ENCODE measurements around the gene DMC1. TPM values are rescaled to one million over a fixed set of nuclear protein-coding genes. Genes with fewer than 3 reads are reported as not detected.
A peak's percentile ranks its signal among the peaks of the same experiment; 100 is the strongest.

Gene DMC1
- total RNA-seq, 1 donor = 2.2 TPM

DNA sequence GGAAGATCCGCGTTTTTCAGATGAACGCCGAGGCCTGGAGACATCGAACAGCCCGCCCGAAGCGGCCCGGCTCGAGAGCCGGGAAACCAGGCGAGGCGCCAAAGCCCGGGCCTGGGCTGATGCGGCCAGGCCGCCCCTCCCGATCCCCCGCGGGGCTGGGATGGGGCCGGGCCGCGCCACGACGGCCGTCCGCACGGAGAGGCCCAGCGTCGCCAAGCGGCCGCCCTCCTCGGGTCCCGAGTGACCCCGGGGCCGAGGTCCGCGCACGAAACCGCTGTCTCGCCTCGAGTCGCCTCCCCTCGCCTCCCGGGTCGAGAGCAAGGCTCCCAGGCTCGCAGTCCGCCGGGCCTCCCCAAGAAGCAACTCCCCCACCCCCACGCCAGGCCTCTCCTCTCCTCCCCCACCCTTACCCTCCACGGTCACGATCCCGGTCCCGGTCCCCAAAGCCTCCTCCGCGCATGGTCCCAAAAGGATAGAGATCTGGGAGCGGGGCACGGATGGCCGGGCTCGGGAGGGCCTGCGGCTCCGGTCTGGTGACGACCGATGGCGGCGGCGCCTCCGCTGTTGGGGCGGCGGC lies 64.4 kb downstream of the DMC1 start:
- DNase-seq (ENCODE audit: low read depth in 2 of 3, low spot score in 2 of 3) = peak in 2 of 3 donors; percentile 41 to 50

DNA sequence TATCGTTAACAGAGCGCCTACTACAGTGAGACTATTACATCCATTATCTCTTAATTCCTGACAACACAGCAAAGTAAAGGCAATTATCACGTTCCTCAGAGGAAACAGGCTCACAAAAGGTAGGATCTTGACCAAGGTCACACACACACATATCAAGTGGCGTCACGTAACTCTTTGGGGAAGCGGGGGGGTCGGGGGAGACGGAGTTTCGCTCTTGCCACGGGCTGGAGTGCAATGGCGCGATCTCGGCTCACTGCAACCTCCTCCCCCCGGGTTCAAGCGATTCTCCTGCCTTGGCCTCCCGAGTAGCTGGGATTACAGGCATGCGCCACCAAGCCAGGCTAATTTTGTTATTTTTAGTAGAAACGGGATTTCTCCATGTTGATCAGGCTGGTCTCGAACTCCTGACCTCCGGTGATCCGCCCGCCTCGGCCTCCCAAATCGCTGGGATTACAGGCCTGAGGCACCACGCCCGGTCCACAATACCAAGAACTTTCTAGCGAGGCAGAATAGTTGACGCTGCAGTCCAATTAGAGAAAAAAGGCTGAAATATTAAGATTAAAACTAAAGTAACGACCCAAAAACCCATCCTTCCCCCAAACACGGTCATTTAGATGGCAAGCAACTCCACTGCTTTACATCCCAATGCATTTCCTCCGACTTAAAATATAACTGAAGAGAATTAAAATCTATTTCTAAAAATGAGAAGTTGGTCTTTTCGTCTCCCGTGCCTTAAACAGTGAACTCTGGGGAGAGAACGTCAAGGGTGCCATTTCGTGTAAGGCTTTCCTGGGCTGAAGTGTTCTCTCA lies 65.0 kb downstream of the DMC1 start:
- DNase-seq (ENCODE audit: low read depth in 2 of 3, low spot score in 2 of 3) = peak; percentile 24 to 64 (median 50)

DNA sequence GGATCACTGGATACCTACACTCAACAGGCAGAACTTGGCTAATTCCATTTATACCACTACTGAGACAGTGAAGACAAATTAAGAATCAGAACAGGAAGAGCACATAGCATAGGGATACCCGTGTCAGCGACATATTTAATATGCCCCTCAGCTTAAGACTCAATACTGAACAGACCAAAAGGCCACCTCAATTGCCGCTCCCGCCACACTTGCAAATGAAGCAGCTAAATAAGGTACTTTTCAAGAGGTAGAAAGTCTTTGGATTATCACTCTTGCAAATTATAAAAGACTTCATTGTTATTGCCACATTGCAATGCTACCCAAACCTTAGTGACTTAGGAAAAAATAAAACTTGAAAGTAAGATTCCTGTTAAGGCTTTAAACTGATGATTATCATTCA lies 67.0 kb downstream of the DMC1 start:
- DNase-seq (ENCODE audit: low read depth in 2 of 3, low spot score in 2 of 3) = no peak

DNA sequence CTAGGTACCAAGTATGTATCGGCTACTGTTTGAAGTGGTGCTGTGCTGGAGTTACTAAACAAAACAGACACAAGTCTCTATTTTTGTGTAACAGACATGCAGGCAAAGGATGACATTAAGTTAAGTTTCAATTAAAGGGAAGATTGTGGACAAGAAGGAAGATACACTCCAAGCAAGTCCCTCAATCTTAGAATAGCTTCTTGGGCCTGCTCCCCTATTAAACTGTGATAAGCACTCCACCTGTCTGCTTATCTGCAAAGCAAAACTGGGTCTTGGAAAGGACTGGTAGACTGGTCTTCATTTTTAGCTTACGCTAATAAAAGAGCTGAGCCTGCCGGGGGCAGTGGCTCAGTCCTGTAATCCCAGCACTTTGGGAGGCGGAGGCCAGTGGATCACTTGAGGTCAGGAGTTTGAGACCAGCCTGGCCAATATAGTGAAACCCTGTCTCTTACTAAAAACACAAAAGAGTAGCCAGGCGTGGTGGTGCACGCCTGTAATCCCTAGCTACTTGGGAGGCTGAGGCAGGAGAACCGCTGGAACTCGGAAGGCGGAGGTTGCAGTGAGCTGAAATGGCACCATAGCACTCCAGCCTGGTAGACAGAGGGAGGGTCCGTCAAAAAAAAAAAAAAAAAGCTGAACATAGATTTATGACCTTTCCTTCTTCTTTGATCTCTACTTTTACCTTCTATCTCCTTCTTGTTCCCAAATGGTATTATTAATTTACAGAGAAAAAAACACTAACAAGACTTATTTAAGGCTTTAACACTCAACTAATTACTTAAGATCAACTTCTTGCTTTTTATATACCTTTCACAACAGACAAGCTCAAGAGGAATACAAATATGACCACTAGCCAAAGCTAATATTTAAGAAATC lies 67.9 kb downstream of the DMC1 start:
- DNase-seq (ENCODE audit: low read depth in 2 of 3, low spot score in 2 of 3) = no peak

DNA sequence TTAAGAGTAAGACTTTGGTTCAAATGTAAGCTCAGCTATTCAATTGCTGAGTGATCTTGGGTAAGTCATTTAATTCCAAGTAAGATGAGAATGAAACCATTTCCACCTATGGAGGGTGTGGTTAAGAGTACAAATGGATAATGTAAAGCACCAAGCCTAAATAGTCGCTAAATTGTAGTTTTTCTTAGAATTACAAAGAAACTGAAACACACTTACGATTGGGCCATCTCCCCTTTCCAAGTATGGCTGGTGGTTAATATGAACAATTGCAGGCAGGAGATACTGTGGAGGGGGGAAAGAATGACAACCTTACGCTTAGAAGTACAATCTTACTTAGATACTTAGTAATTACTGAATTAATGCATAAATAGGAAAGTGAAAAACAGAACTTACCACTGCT lies 72.1 kb downstream of the DMC1 start:
- DNase-seq (ENCODE audit: low read depth in 2 of 3, low spot score in 2 of 3) = no peak

DNA sequence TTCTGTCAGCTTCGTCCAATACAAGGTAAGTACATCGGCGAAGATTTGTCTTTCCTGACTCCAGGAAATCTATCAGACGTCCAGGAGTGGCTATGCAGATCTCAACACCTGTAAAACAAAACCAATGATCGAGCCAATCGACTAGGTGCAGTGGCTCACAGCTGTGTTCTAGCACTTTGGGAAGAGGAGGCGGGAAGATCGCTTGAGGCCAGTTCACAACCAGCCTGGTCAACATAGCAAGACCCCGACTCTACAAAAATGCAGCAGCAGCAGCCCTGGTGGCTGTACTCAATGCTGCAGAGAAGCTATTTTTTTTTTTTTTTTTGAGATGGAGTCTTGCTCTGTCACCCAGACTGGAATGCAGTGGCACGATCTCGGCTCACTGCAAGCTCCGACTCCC lies 75.0 kb downstream of the DMC1 start:
- DNase-seq (ENCODE audit: low read depth in 2 of 3, low spot score in 2 of 3) = no peak

DNA sequence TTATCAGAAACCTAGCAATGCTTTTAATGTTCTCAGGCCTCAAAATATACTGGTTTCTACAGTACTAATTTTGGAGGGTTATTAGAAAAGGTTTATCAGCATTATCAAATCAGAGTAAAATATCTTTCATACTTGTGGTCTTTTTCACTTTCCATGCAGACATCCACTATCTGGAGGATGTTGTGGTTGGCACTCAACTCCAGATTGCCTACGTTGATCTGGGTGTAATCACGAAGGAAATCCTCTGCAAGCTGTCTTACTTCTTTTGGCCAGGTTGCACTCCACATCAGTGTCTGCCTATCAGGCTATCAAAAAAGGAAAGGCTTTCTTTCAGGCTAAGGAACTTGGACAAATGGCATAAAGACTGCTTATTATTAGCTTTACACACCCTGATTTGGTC lies 75.5 kb downstream of the DMC1 start:
- peak in 1 of 3 donors; percentile 28 for DNase-seq (ENCODE audit: low read depth in 2 of 3, low spot score in 2 of 3)

DNA sequence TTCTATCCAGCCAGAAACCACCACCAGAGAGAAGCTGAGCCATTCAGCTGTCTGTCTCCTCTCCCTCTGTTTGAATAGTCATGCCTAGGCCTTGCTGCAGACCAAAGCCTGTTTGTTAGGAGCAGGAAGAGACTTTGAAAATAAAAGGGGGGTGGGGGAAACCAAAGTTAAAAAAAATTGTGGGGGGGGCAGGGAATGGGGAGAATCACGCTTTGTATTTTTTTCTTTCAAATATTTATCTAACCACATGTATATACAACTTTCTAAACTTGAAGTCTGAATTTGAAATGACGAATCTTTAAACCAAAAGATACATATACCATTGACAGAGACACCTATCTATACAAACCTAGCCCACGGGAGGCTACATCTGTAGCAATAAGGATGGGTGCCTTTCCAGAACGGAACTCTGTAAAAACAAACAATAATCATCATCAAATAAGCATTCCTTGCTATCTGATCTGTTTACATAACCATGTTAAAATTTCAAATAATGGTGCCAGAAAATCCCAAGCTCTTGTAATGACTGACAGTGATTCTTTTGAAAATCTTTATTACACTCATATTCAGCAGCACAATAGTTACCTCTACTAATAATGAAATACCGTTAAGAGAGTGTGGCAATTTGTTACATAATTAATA lies 78.2 kb downstream of the DMC1 start:
- no peak for DNase-seq (ENCODE audit: low read depth in 2 of 3, low spot score in 2 of 3)

DNA sequence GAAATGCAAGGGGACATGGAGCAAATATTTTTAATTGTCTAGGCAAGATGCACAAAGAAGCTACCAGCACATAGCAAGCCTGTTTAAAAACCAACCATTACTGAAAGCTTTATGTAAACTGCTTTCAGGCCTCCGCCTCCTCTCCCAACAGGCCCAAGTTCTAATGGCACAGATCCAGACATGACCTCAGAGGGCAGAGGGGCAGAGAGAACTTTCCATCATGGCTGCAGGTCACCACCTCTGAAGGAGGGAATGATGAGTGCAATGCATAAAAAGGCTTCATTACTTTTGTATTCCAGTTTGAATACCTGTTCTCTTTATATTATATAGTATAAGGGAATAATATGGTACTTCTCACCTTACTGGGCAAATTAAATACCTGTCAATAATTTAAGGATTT lies 79.1 kb downstream of the DMC1 start:
- no peak for DNase-seq (ENCODE audit: low read depth in 2 of 3, low spot score in 2 of 3)

DNA sequence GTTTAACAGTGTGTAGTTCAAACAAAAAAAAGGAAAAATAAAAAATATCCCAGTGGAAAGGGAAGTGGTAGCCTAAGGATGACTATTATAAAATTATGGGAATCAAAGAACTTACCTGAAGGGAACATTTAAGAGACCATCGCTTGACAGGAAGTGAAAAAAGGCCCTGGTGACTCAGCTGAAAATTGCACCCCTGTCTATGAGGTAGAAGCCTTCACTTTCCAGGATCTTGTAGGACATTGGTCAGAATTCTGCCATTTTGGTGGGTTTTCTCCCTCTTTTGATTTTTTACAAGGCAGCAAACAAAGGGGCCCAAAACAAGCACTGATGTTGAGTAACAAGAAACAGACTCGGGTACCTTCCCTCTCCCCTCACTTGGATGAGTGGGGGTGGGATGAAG lies 79.5 kb downstream of the DMC1 start:
- DNase-seq (ENCODE audit: low read depth in 2 of 3, low spot score in 2 of 3) = no peak

DNA sequence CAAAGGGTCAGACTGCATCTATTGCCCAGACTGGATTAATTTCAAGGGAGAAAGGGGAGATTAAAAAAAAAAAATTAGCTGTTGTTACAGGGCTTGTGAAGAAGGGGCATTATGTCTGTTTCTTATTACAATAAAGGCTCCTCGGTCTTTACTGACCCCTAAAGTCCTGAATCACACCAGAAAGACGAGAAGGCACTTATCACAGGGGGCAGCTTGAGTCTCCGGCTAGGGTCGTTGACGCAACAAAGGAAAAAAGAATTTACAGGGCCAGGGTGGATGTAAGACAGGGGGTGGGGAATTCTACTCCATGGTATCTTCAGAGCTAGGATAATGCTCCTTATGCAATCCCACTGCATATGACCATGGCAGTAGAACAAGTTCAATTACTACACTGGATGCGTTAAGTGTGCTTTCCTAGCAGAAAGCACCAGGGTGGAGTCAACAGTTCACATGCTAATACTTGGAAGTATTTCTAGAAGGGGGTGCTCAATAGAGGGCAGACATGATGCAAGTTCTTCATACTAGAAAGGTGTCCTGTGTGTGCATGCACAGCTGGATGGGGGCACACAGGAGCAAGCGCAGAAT lies 80.3 kb downstream of the DMC1 start:
- DNase-seq (ENCODE audit: low read depth in 2 of 3, low spot score in 2 of 3) = no peak

DNA sequence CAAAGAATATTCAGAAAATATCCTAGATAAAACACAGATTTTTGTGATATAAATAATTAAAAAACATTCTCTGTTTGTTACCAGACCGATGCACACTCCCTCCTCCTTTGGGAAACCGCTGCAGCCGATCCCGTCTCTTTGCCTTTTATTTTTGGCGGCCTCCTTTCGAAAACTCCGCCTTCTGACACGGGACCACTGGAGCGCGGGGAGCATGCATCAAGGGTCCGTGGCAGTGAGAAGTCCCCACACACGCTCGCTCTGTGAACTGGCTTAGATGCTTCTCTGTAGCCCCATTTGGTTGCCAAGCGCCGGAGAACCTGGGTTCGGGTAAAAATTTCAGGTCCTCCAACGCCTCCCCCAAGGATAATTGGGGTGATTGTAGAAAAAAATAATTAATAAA lies 80.8 kb downstream of the DMC1 start:
- no peak for DNase-seq (ENCODE audit: low read depth in 2 of 3, low spot score in 2 of 3)

DNA sequence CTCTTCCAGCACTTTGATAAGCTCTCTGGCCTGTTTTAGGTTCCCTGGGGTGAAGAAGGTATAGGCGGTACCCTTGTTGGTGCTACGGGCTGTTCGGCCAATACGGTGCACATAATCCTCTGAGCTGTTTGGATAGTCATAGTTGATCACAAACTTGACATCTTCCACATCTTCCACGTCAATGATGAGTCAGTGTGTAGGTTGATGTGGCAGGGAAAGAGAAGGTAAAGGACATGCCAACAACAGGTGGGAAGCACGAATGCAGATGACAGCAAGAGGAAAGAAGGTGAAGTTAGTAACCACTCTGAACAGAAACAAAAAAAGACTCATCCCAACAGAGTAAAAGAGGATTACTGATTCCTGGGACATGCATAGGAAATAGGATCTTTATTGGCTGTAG lies 82.0 kb downstream of the DMC1 start:
- no peak for DNase-seq (ENCODE audit: low read depth in 2 of 3, low spot score in 2 of 3)

DNA sequence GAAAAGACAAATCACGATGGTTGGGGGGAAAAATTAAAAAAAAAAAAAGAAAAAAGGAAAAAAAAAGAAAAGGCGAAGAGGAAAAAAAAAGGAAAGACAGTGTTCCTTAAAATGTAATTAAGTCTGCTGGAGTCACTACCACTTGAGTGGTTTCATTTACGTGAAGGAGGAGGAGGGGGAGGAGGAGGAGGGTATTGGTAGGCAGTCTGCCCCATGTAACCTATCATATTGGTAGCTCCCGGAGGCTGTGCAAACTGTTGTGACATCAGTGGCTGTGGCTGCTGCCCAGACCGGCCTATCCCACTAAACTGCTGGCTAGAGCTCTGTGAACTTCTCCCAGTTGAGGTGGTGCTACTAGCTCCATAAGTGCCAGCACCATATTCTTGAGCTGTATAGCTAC lies 84.2 kb downstream of the DMC1 start:
- DNase-seq (ENCODE audit: low read depth in 2 of 3, low spot score in 2 of 3) = no peak

DNA sequence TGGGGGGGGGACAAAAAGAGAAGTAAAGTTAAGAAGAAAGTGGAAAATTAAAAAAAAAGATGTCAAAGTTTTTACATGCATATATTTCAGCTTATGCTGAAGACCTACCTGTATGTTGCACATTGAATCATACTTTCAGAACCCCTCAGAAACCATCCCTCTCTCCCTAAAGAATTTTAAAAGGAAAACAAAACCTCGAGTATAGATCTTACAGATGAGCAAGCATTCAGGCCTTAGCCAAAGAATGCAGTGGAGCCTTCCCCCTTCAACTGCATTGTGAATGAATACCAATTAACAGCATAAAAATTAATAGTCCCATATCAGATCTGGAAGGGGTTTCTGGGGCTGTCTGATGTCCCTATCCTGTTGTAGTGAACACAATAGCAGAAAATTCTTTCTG lies 85.7 kb downstream of the DMC1 start:
- DNase-seq (ENCODE audit: low read depth in 2 of 3, low spot score in 2 of 3) = no peak

DNA sequence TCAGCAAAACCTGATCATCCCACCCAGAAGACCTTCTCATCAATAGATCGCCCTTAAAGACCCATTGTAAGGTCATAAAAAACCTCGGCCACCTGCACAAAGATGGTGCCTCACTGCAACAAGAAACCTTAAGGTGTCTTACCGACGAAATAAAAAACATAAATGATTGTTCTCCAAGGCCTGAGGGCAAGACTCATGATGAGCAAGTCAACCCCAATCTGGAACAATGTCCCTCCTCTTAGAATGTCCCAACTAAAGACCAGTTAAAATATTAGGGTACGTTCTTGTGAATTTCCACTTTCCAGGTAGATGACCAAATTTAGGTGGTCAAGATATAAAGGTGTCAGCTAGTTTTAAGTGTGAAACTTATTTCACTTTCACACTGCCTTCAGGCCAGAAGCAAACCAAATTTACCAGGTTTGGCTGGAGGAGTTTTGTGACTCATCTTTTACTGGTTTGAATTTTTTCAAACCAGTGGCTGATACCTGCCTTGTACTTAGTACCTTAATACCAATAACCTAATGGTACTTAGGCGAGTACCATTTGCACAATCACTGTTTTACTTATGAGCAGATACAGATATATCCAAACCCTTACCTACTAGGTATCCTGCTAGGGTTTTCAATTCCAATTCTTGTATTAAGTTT lies 87.2 kb downstream of the DMC1 start:
- no peak for DNase-seq (ENCODE audit: low read depth in 2 of 3, low spot score in 2 of 3)

DNA sequence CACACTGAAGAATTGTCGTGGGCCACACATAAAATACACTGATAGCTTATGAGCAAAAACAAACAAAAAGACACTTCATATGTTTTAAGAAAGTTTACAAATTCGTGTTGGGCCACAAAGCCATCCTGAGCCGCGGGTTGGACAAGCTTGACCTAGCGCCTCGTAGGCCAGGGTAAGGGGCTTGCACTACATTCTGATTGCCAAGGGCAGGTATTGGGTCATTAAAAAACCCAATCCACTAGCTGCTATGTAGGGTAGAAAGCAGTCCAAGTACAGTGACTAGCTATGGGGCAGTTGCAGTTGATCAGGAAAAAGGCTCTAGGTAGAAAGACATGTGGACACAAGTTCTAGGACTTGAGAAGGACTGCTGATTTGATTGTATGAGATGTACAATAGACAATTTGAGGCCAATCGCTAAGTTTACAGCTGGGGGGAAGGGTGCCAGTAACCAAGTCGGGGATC lies 88.1 kb downstream of the DMC1 start:
- no peak for DNase-seq (ENCODE audit: low read depth in 2 of 3, low spot score in 2 of 3)

DNA sequence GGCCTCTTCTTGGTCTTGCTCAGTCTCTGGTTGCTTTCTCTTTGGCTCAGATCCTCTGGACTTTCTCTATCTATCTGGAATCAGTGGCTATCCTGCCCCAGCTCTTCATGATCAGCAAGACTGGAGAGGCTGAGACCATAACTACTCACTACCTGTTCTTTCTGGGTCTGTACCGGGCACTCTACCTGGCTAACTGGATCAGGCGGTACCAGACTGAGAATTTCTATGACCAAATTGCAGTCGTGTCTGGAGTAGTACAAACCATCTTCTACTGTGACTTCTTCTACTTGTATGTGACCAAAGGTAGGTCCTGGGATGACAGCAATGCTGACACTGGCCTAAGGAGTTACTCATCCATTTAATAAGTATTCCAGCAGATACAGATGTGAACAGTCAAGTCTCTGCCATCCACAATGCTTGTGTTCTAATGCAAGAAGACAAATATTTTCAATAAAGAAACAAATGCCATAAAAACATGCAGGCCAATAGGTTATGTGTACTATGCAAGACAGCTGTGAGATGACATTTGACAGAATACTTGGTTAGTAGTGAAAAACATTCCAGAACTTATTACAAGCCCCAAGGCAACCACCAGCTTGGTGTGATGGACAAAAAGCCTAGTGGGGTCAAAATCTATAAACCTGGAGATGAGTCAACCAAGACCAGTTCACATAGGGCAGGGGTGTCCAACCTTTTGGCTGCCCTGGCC lies 88.7 kb downstream of the DMC1 start:
- no peak for DNase-seq (ENCODE audit: low read depth in 2 of 3, low spot score in 2 of 3)

DNA sequence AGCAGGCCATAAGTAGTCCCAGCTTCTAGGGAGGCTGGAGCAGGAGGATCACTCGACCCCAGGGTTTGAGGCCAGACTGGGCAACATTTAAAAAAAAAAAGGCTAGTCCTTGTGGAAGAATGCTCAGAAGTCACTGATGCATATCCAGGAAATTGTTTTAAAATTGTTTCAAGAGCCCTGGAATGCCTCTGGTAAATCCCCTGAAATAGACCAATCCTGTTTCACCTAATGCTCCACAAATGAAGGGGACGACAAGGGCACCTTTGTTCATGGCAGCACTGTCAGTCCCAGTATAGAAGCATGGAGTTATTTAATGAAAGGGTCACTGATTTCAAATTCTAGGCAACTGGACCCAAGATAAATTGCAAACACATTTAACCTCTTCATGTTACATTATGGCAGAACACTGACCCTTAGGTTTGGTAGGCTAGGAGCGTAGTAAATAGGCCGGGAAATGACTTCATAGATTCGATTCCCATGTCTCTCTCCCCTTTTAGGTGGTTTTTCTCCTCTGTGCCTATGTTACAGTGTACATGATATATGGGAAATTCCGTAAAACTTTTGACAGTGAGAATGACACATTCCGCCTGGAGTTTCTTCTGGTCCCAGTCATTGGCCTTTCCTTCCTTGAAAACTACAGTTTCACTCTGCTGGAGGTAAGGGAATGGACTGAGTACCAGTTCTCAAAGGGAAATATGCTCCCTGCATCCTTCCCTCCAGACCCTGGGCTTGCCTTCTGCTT lies 90.7 kb downstream of the DMC1 start:
- no peak for DNase-seq (ENCODE audit: low read depth in 2 of 3, low spot score in 2 of 3)
